K562 (cell line): Measurements from ENCODE around the gene DHX29. TPM values are rescaled to one million over a fixed set of nuclear protein-coding genes. Genes with fewer than 3 reads are reported as not detected.
A peak's percentile ranks its signal among the peaks of the same experiment; 100 is the strongest.

Experiments
- ATAC-seq: fragments of 200-7000 bp; cut with Tn5 transposase; 3 replicates; pipeline ENCODE4 v1.9.1; 2020; ENCODE audit warnings: moderate library complexity
- BruUV-seq: library from RNA; stranded (reverse); fragments of 400-500 nt; replicated peaks from 2 replicates; lab custom pipeline; 2021; lab: Mats Ljungman, UMichigan
- CTCF ChIA-PET: fragments of 300-600 bp; formaldehyde crosslinking; extraction: SDS; loops from one replicate; lab custom pipeline; 2021; ENCODE audit warnings: low intra/inter-chr PET ratio; lab: Yijun Ruan, JAX
- POLR2A ChIA-PET: fragments of 300-600, 350-650 bp; sonication (Branson Sonifier 250); formaldehyde crosslinking; extraction: SDS; loops from one replicate; lab custom pipeline; 2021; ENCODE audit warnings: antibody characterized with exemption, inconsistent platforms; lab: Yijun Ruan, JAX
- DNase-seq, 4 experiments: peaks; one replicate each; pipeline versions ENCODE4 v3.0.0 to v3.0.0-alpha.2; 2011 to 2018; ENCODE audit warnings: low spot score in 3 of 4, mixed read lengths in 3 of 4; ENCODE audit errors: extremely low read depth in 1 of 4
- FAIRE-seq: peaks from 2 replicates; lab custom pipeline; 2011; peaks lifted over from hg19 to GRCh38; lab: Jason Lieb, UNC
- H2AFZ ChIP-seq: 2 replicates; pipeline ENCODE4 v1.6.0; 2011; ENCODE audit warnings: low read depth, low read length, control low read depth, inconsistent platforms
- H3K27ac ChIP-seq: fragments of 200-600 bp; 3 replicates; pipeline ENCODE4 v1.8.0; 2011; ENCODE audit warnings: low read depth, mild to moderate bottlenecking, control low read depth, inconsistent platforms, low read length, moderate library complexity, mixed read lengths; ENCODE audit errors: extremely low read depth
- H3K27me3 ChIP-seq, 2 experiments: fragments of 300-600 bp in 1 of 2; 2 replicates in 1 of 2; 3 replicates in 1 of 2; pipeline versions ENCODE4 v1.6.0 to v1.8.0; 2011; ENCODE audit warnings: inconsistent platforms in 2 of 2, low read length in 2 of 2, mild to moderate bottlenecking in 1 of 2, mixed read lengths in 1 of 2, moderate library complexity in 1 of 2; ENCODE audit not compliant: control insufficient read depth in 2 of 2, insufficient read depth in 2 of 2
- H3K36me3 ChIP-seq: fragments of 300-600 bp; 3 replicates; pipeline ENCODE4 v1.8.0; 2011; ENCODE audit warnings: mild to moderate bottlenecking, low read length, inconsistent platforms; ENCODE audit not compliant: control insufficient read depth, insufficient read depth
- H3K4me1 ChIP-seq, 2 experiments: fragments of 200-600 bp in 1 of 2; replicated peaks in 1 of 2; 2 replicates in 1 of 2; 3 replicates in 1 of 2; pipeline versions ENCODE4 v1.5.1 to v1.8.0; 2011; ENCODE audit warnings: inconsistent platforms in 2 of 2, low read length in 2 of 2, mild to moderate bottlenecking in 1 of 2, mixed read lengths in 1 of 2, moderate library complexity in 1 of 2; ENCODE audit not compliant: control insufficient read depth in 2 of 2, insufficient read depth in 2 of 2
- H3K4me2 ChIP-seq: 2 replicates; pipeline ENCODE4 v1.6.1; 2011; ENCODE audit warnings: low read length, control low read depth, inconsistent platforms, mixed read lengths; ENCODE audit not compliant: insufficient read depth
- H3K4me3 ChIP-seq: fragments of 200-600 bp; sonication (generic), shearing (Covaris generic); 2 replicates; pipeline ENCODE4 v1.5.1; 2016; ENCODE audit warnings: control low read depth, inconsistent platforms
- H3K79me2 ChIP-seq: fragments of 200-600 bp; 3 replicates; pipeline ENCODE4 v1.8.0; 2011; ENCODE audit warnings: low read length, inconsistent platforms; ENCODE audit not compliant: control insufficient read depth, insufficient read depth
- H3K9ac ChIP-seq, 2 experiments: 2 replicates each; pipeline versions ENCODE4 v1.6.0 to v1.6.1; 2011; ENCODE audit warnings: low read depth in 2 of 2, low read length in 2 of 2, control low read depth in 1 of 2, inconsistent platforms in 1 of 2, mild to moderate bottlenecking in 1 of 2, mixed read lengths in 1 of 2; ENCODE audit not compliant: insufficient read depth in 1 of 2
- H3K9me1 ChIP-seq: one replicate; pipeline ENCODE4 v1.6.0; 2011; ENCODE audit warnings: inconsistent platforms, mild to moderate bottlenecking, low read length, moderate library complexity; ENCODE audit not compliant: control insufficient read depth, insufficient read depth
- H3K9me3 ChIP-seq: replicated peaks from 2 replicates; pipeline ENCODE4 v1.5.1; 2011; ENCODE audit warnings: low read depth, low read length, inconsistent platforms; ENCODE audit not compliant: control insufficient read depth, insufficient read depth
- H4K20me1 ChIP-seq: replicated peaks from 2 replicates; pipeline ENCODE4 v1.6.1; 2011; ENCODE audit warnings: low read length, inconsistent platforms, mixed read lengths; ENCODE audit not compliant: control insufficient read depth, insufficient read depth
- C11orf30 ChIP-seq: fragments of 450-650 bp; IDR thresholded peaks from 2 replicates; pipeline ENCODE4 v1.6.1; 2016; ENCODE audit warnings: low read depth, mild to moderate bottlenecking
- FOSL1 ChIP-seq: fragments of 200-800 bp; sonication (Bioruptor generic); conservative IDR thresholded peaks from 2 replicates; pipeline ENCODE4 v1.6.1; 2016; ENCODE audit warnings: missing genetic modification characterization, missing compliant biosample characterization
- MAFG ChIP-seq: fragments of 450-650 bp; conservative IDR thresholded peaks from 2 replicates; pipeline ENCODE4 v1.6.1; 2016; ENCODE audit warnings: missing genetic modification characterization, missing compliant biosample characterization
- NFE2 ChIP-seq: IDR thresholded peaks from 2 replicates; pipeline ENCODE4 v1.6.1; 2014; ENCODE audit warnings: antibody characterized with exemption, low read depth
- SETDB1 ChIP-seq: IDR thresholded peaks from one replicate; pipeline ENCODE4 v1.6.1; 2012; ENCODE audit warnings: low read length, control low read depth, inconsistent platforms
- STAT5A ChIP-seq: IDR thresholded peaks from 2 replicates; pipeline ENCODE4 v1.6.1; 2012; ENCODE audit warnings: low read length, inconsistent platforms, borderline replicate concordance
- YY1 ChIP-seq, 3 experiments: IDR thresholded peaks; 2 replicates each; pipeline ENCODE4 v1.6.1; 2011; ENCODE audit warnings: low read length in 2 of 3, mild to moderate bottlenecking in 2 of 3, moderate library complexity in 2 of 3, borderline replicate concordance in 1 of 3, control low read depth in 1 of 3, low read depth in 1 of 3; ENCODE audit not compliant: insufficient read depth in 3 of 3, insufficient replicate concordance in 2 of 3, control insufficient read depth in 1 of 3, insufficient read length in 1 of 3; ENCODE audit errors: extremely low read depth in 1 of 3
- ZNF316 ChIP-seq: fragments of 450-650 bp; IDR thresholded peaks from 2 replicates; pipeline ENCODE4 v1.6.1; 2016
- ZNF79 ChIP-seq: fragments of 250-450 bp; sonication (Bioruptor Pico); IDR thresholded peaks from 2 replicates; pipeline ENCODE4 v1.4.0; 2020; ENCODE audit warnings: low read depth, mild to moderate bottlenecking, moderate library complexity
- WGBS: fragments of 100-300 bp; shearing (Covaris generic); methylation state at CpG from one replicate; pipeline ENCODE4 v1.1.6; 2016; ENCODE audit warnings: low coverage, mixed read lengths; ENCODE audit not compliant: insufficient coverage; ENCODE audit errors: missing lambda C conversion rate; 5-methylcytosine and 5-hydroxymethylcytosine counted together
- in situ Hi-C: fragments of 300-500 bp; cut with MboI; formaldehyde crosslinking; loops from 4 replicates; pipeline ENCODE4 v1.15.0; 2018; ENCODE audit warnings: inconsistent platforms, mixed read lengths
- intact Hi-C: fragments of 100-400 bp; cut with micrococcal nuclease; formaldehyde crosslinking; loops from 2 replicates; pipeline ENCODE4 v1.14.2; 2022
- polyA plus RNA-seq, 8 experiments: library from polyadenylated mRNA; depleted of rRNA in 4 of 8; stranded (reverse) in 5 of 8; unstranded in 3 of 8; fragments of >200 nt; fragmentation: Nextera tagmentation in 2 of 8; fragmentation: Illumina TruSeq in 1 of 8; extraction: Ambion mirVana in 2 of 8; extraction: Trizol in 1 of 8; gene quantifications; 2 replicates each; pipeline versions ENCODE4 v1.2.1 to v1.2.3, GENCODE V29; 2011 to 2014; ENCODE audit warnings: inconsistent platforms in 1 of 8, missing spikeins in 1 of 8
- total RNA-seq, 7 experiments: library from RNA; depleted of rRNA in 6 of 7; stranded (reverse); fragments of >200 nt in 6 of 7; fragmentation: Illumina TruSeq in 2 of 7; extraction: Trizol in 2 of 7; gene quantifications; 2 replicates each; pipeline versions ENCODE4 v1.2.1 to v1.2.3, GENCODE V29; 2011 to 2021; ENCODE audit warnings: low replicate concordance in 1 of 7
- TF ChIP-seq, protein P1 (sequence below): fragments of 450-650 bp; IDR thresholded peaks from 2 replicates; pipeline ENCODE4 v1.6.1; 2017; ENCODE audit warnings: antibody characterized with exemption
- TF ChIP-seq, protein P2 (sequence below): sonication (generic); formaldehyde crosslinking; IDR thresholded peaks from 2 replicates; pipeline ENCODE4 v1.5.0; 2020; ENCODE audit warnings: missing genetic modification reagents

Gene DHX29
- total and polyA plus RNA-seq, 9 of the 15 experiments (the other 6 are each of a cell fraction or from before 2014, with no cell fraction given) = 7.5 to 42.1 (median 25.0) TPM

DNA sequence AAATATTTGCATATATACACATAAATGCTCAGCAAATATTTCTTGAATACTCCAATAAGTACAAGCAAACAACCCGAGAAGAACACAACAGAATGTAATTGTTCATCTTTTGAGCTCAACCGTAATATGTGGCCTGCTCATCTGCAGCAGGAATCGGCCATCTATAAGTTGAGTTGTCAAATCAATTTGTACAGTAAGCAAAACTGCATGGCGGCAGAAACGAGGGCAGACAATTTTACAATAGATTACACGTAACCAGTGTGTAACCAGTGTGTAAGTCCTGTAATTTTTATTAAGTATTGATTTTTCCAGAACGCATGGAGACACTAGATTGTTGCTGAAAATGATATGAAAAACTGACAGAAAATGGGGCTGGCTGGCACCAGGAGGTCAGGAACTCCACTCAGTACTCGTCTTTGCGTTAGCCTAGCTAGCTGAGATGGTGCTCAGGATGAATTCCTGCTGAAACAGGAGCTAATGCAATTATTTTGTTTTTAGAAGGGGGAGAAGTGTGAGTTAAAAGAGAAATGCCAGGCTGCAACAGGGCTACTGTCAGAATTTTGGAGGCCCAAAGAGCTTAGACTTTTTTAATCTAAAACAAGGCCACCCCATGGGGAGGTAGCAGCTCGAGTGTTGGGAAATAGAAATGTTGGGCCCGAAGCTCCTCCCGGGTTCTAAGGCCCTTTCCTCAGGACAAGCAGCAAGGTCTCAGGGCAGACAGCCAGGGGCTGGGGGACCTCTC, 682 bp downstream of the DHX29 start:
- no peaks in the 10 kb centered on the region for H3K27me3 ChIP-seq
- H3K4me1 ChIP-seq = peaks cover 3 to 15% of the 10 kb centered on the region in 2 experiments; a peak in 4 of 5 replicates
- H4K20me1 ChIP-seq = no peaks in the 10 kb centered on the region
- intact Hi-C loops (loop anchor here (5.0 to 10.0 kb wide), 2 partner anchors 80 to 132 kb away; partner anchors contain the start of genes CDC20B and MCIDAS), in situ Hi-C loops (no loop called here)
- peak overlapping the region; percentile 90 for H2AFZ ChIP-seq
- DNase-seq = peak in 2 of 4 experiments; percentile 31 to 32
- peak; percentile 37 for ATAC-seq
- peak overlapping the region; percentile 82 for H3K4me3 ChIP-seq
- H3K79me2 ChIP-seq = peaks cover 100% of the 10 kb centered on the region
- peak overlapping the region; percentile 98 for H3K27ac ChIP-seq
- TF ChIP-seq SETDB1 = no peak
- 0 out of 2 replicates have a peak, but pooled peaks have one; percentile 9 for TF ChIP-seq FOSL1
- TF ChIP-seq ZNF316 = peak; percentile 68
- 0 out of 2 replicates have a peak, but pooled peaks have one; percentile 1 for TF ChIP-seq NFE2
- no peak for TF ChIP-seq STAT5A
- TF ChIP-seq YY1 (IDR thresholded peaks at IDR 0.05; ENCODE audit: borderline replicate concordance in 1 of 3, control insufficient read depth in 1 of 3, extremely low read depth in 1 of 3, insufficient read depth in 3 of 3, insufficient read length in 1 of 3, insufficient replicate concordance in 2 of 3, low read depth in 1 of 3, low read length in 2 of 3) = peak in 1 of 3 experiments; percentile 10
- TF ChIP-seq ZNF79 (CRISPR knock-in tag) = no peak
- TF ChIP-seq C11orf30 = peak; percentile 69
- TF ChIP-seq MAFG (tag) = peak; percentile 49; the same call in 1 of the 2 replicates
- TF ChIP-seq, protein P1, sequence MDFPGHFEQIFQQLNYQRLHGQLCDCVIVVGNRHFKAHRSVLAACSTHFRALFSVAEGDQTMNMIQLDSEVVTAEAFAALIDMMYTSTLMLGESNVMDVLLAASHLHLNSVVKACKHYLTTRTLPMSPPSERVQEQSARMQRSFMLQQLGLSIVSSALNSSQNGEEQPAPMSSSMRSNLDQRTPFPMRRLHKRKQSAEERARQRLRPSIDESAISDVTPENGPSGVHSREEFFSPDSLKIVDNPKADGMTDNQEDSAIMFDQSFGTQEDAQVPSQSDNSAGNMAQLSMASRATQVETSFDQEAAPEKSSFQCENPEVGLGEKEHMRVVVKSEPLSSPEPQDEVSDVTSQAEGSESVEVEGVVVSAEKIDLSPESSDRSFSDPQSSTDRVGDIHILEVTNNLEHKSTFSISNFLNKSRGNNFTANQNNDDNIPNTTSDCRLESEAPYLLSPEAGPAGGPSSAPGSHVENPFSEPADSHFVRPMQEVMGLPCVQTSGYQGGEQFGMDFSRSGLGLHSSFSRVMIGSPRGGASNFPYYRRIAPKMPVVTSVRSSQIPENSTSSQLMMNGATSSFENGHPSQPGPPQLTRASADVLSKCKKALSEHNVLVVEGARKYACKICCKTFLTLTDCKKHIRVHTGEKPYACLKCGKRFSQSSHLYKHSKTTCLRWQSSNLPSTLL = no peak
- TF ChIP-seq, protein P2, sequence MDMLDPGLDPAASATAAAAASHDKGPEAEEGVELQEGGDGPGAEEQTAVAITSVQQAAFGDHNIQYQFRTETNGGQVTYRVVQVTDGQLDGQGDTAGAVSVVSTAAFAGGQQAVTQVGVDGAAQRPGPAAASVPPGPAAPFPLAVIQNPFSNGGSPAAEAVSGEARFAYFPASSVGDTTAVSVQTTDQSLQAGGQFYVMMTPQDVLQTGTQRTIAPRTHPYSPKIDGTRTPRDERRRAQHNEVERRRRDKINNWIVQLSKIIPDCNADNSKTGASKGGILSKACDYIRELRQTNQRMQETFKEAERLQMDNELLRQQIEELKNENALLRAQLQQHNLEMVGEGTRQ (CRISPR knock-in tag) = 0 out of 2 replicates have a peak, but pooled peaks have one; percentile 0
- peaks cover 27% of the 10 kb centered on the region for H3K36me3 ChIP-seq
- H3K9me3 ChIP-seq = peaks cover 7% of the 10 kb centered on the region
- H3K4me2 ChIP-seq = peak overlapping the region; percentile 93
- peak overlapping the region; percentile 99 to 100 for H3K9ac ChIP-seq
- FAIRE-seq = no peak
- under 1% methylated on average over 12 of the region's 12 CpGs for WGBS
- TSS peak; percentile 52 for BruUV-seq
- CTCF ChIA-PET = no interaction called here
- POLR2A ChIA-PET = interaction anchor here (0.6 to 2.3 kb wide), 10 partner anchors 11 to 81 kb away, joined by 3 to 5 read pairs (median 4); partner anchors contain the start of genes CCNO and MCIDAS
- no peaks in the 10 kb centered on the region for H3K9me1 ChIP-seq
